ENCODE data around the gene ALOXE3. TPM values are rescaled to one million over a fixed set of nuclear protein-coding genes. Genes with fewer than 3 reads are reported as not detected.
A peak's percentile ranks its signal among the peaks of the same experiment; 100 is the strongest.

The ALOXE3 gene
- polyA plus RNA-seq, 6 donors from 2014 or later, result not detected

DNA sequence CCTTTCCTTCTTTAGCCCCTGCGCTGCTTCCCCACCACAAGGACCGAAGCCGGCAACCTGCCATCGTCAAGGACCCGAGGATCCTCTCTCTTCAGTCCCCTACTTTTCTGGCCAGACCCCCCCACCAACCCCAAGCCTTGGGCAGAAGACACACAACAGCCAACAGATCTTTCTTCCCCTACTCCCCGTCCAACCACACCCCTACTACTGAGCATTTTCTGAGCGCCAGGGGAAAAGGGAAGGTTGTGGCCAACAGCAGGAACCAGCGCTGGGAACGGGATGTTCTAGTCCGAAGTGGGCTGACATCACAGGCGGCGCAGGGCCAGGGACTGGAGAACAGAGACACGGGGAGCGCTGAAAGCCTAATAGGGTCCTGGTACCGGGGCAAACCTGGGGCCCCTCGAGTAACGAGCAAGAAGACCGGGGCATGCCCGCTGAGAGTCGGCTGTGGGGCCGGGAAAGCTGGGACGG is 33.4 kb upstream of the ALOXE3 start:
- Mint-ChIP-seq H3K4me3 (peak overlapping the region in 5 of 8 donors; percentile 91 to 96 (median 94)), H3K27ac (peak overlapping the region in 4 of 6 donors; percentile 97 to 100 (median 98)), H3K9me3 (no peaks in the 10 kb centered on the region), H3K36me3 (peaks cover 0 to 14% of the 10 kb centered on the region in 2 donors), H3K27me3 (no peaks in the 10 kb centered on the region), H3K4me1 (peaks cover 26 to 45% (median 31%) of the 10 kb centered on the region in 3 donors)
- peak in 1 of 2 donors; percentile 3 for ATAC-seq (ENCODE audit: low read depth in 2 of 2)
- DNase-seq, result no peak

DNA sequence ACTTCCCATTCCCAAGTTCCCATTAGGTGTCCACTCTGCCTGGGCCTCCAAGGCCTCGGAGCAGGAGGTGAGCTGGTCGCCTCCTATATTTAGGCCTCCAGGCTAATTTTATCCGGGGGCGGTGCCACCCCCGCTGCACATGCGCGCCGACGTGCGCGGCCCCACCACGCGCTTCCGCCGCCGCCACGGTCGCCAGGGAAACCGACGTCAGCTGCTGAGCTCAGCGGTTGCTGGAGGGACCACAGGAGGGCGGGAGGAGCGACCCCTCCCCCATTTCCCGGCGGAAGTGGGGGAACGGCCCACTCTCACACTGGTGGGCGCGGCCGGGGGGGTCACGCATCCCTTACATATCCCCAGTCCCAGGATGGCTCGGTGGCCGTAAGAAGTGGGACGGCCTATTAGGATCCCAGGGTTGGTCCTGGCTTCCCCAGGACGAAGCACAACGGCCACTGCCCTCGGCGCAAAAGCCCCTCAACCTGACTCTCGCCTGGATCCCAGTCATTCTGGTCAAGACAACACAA is 32.9 kb upstream of the ALOXE3 start:
- Mint-ChIP-seq H3K36me3 (peaks cover 0 to 19% of the 10 kb centered on the region in 2 donors), H3K9me3 (no peaks in the 10 kb centered on the region), H3K27me3 (no peaks in the 10 kb centered on the region), H3K4me3 (peak overlapping the region in 5 of 8 donors; percentile 91 to 96 (median 94)), H3K27ac (peak overlapping the region in 4 of 6 donors; percentile 97 to 100 (median 98)), H3K4me1 (peaks cover 30 to 45% (median 33%) of the 10 kb centered on the region in 3 donors)
- peak; percentile 57 to 62 for ATAC-seq (ENCODE audit: low read depth in 2 of 2)
- peak; percentile 94 for DNase-seq

DNA sequence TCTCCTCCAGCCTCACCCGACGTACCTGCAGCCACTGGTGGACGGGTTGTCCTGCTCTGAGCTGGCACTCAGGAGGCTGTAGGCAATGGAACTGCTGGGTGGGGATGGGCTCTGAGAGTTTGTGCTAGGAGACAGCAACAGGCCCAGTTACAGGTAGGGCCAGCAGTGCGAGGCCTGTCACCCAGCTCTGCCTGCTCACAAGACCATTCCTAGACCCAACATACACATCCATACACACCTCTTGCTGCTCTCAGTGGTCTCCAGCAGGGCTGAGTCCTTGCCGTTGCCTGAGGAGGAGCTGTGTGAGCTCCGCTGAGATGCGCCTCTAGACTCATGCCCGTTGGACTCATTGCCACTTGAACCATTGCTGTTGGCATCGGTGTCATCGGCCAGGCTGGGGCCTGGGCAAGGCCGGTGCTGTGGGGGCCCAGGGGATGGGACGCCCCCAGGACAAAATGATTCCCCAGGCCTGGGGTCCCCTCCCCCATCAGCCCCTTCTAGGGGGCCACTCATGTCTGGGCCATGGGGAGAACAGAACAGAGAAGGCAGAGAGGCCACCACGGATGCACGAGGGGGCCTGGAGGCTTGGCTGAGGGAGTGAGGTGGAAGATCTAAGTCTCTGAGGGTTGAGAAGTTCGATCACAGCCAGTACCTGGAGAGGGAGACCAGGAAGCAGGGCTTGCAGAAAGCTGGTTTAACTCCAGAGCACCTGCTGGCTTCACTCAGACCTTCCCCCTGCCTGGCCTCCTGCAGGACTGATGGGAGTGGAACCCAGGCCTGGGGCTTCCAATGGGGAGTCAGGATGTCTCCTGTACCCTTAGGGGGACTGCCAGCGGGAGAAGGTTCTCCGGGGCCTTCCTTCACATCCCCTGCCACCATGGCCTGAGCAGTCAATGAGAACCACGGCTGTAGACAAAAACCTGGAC is 32.1 kb upstream of the ALOXE3 start:
- Mint-ChIP-seq H3K4me1 (peaks cover 34 to 45% (median 37%) of the 10 kb centered on the region in 3 donors), H3K36me3 (peaks cover 0 to 24% of the 10 kb centered on the region in 2 donors), H3K4me3 (peak overlapping the region in 5 of 8 donors; percentile 44 to 96 (median 92)), H3K9me3 (no peaks in the 10 kb centered on the region), H3K27ac (peak overlapping the region in 4 of 6 donors; percentile 97 to 100 (median 98)), H3K27me3 (no peaks in the 10 kb centered on the region)
- no peak for DNase-seq
- no peak for ATAC-seq (ENCODE audit: low read depth in 2 of 2)

DNA sequence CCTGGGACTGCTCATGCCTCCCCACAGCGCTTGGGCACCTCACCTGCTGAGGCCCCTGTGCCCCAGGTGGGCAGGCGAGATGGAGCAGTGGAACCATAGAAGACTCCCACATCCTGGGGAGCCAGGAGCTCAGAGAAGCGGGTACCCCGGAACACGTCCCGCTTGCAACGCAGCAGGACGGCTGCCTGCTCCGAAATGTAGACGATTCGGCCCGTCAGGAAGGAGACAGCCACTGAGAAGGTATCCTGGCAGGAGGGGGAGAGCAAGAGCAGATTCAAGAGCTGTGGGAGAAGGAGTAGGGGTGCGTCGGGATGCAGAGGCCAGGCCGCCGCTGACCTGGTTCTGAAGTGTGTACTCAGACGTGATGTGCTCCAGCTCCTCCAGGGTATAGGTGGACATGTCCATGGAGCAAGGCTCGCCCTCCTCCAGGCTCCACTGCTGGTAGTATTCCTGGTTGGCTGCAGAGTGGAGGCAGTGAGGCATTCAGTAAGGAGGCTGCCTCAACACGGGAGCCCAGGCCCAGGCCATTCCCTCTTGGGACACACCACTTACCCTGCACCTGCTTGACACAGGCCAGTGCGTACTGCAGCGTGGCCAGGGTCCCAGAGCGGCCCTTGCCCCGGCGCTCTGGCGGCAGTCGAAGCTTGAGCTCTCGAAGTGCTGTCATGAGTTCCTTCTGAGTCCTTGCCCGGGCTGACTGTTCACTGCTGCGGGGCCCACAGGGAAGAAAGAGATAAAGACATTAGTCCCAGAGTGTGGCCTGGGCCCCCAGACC is 31.3 kb upstream of the ALOXE3 start:
- Mint-ChIP-seq H3K27me3 (no peaks in the 10 kb centered on the region), H3K4me3 (peak overlapping the region in 6 of 8 donors; percentile 42 to 96 (median 66)), H3K27ac (peak overlapping the region in 5 of 6 donors; percentile 56 to 100 (median 97)), H3K4me1 (peaks cover 34 to 45% (median 37%) of the 10 kb centered on the region in 3 donors), H3K36me3 (peaks cover 0 to 24% of the 10 kb centered on the region in 2 donors), H3K9me3 (no peaks in the 10 kb centered on the region)
- no peak for ATAC-seq (ENCODE audit: low read depth in 2 of 2)
- peak; percentile 12 for DNase-seq

DNA sequence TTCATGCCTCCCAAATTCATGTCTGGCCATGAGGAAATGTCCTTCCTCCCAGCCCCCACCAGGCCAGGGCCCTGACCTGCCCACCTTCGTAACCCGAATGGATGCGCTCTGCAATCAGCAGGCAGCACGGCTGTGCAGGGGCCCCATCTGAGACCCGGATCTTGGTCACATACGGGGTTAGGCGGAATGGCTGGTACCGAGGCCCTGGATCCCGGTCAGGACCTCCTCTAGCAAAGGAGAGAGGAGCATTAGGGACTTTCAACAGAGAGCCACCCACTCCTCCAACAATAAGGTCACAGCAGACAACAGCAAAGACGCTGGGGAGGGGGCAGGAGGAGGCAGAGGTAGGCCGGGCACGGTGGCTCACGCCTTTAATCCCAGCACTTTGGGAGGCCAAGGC is 30.2 kb upstream of the ALOXE3 start:
- peaks cover 0 to 24% of the 10 kb centered on the region in 2 donors for H3K36me3 Mint-ChIP-seq
- peak overlapping the region in 3 of 8 donors; percentile 15 to 38 (median 19) for H3K4me3 Mint-ChIP-seq
- peak; percentile 12 for DNase-seq
- peak overlapping the region in 5 of 6 donors; percentile 6 to 82 (median 61) for H3K27ac Mint-ChIP-seq
- H3K9me3 Mint-ChIP-seq, result no peaks in the 10 kb centered on the region
- H3K4me1 Mint-ChIP-seq, result peaks cover 37 to 42% (median 38%) of the 10 kb centered on the region in 3 donors
- no peaks in the 10 kb centered on the region for H3K27me3 Mint-ChIP-seq
- ATAC-seq (ENCODE audit: low read depth in 2 of 2), result no peak

DNA sequence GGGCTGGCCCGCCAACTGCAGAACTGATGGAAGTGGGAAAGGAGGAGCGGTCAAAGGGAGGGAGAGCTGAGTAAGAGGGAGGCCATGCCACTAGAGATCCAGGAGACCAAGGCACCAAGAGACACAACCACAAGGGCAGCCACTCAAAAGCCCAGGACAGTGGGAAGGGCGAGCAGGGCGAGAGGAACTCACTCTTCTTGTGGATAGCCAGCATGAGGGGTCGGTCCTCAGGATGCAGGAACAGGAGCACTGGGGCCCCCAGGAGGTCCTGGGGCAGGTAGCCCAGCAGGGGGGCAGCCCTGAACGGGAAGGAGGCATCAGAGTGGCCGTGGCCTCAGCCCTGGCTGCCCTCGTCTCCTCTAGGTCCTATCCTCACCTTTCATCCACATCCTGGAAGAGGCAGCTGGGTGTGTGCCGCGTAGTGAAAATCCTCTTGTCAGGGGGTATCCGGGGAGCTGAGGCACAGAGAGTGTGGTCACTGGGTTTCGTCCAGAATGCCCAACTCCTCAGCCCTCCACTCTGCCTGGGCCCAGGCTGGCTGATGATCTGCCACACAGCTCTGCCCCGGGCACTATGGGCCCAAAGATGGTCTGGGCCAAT is 29.6 kb upstream of the ALOXE3 start:
- no peak for ATAC-seq (ENCODE audit: low read depth in 2 of 2)
- no peak for DNase-seq
- Mint-ChIP-seq H3K4me1 (peaks cover 30 to 42% (median 38%) of the 10 kb centered on the region in 3 donors), H3K9me3 (no peaks in the 10 kb centered on the region), H3K36me3 (peaks cover 0 to 25% of the 10 kb centered on the region in 2 donors), H3K4me3 (peak overlapping the region in 3 of 8 donors; percentile 9 to 68 (median 38)), H3K27me3 (no peaks in the 10 kb centered on the region), H3K27ac (peak overlapping the region in 3 of 6 donors; percentile 47 to 91 (median 61))

DNA sequence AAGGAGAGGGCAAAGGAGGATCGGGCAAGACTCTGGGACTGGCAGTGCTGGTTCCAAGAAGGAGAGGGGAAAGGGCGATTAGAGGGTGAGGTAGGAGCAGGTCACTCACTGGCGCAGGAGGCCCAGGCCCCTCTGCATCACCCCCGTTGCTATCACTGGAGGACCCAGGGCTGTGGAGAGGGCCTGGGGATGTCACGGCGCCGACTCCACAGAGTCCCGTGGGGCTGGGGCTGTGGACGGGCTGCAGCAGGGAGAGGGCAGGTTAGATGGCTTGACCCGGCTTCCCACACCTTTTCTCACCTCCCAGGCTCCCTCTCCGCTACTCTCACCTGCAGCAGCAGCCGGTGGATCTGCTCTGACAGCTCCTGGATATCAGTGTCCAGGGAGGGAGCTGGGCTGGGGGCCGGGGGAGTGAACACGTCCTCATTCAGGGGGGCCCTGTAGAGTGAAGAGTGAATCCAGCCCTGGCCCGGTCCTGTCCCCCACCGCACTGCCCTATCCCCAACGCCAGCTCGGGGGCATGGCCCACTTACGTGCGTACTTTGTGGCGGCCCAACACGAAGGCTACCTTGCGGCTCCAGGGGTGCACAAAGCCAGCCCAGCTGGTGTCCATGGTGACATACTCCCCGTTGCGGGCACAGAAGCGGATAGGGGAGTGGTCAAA is 29.0 kb upstream of the ALOXE3 start:
- ATAC-seq (ENCODE audit: low read depth in 2 of 2), result no peak
- Mint-ChIP-seq H3K27me3 (no peaks in the 10 kb centered on the region), H3K9me3 (no peaks in the 10 kb centered on the region), H3K4me1 (peaks cover 24 to 42% (median 38%) of the 10 kb centered on the region in 3 donors), H3K4me3 (peak overlapping the region in 2 of 8 donors; percentile 54 to 68), H3K27ac (peak overlapping the region in 3 of 6 donors; percentile 47 to 91 (median 49)), H3K36me3 (peaks cover 0 to 25% of the 10 kb centered on the region in 2 donors)
- no peak for DNase-seq

DNA sequence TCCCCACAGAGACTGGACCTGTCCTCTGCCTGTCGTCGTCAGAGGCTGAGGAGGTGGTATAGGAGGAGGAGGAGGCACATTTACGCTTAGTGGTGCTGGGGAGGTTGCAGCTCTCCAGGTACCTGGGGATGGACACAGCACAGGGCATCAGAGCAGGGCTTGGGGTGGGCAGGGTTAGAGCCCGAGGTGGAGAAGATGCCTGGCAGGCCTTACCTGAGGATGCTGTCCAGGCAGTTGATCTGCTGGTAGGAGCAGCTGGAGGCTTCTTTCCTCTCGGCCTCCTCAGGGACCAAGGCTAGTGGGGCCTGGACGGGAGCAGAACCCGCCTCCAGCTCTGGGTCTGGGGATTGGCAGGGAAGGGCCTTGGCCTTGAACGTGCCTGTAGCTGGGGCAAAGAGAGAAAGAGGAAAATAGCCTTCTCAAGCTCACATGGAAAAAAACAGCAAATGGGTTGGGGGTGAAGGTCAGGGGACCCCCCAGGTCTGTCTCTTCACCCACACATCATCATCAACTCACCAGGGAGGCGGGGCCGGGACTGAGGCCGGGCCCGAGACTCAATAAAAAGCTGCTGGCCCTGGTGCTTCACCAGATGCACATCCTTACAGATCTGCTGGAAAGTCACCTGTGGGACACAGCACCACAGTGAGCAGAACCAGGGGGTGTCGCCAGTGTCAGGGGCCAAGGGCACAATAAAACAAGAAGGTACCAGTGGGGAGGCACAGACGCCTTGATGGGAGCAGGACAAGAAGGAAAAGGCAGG is 28.2 kb upstream of the ALOXE3 start:
- ATAC-seq (ENCODE audit: low read depth in 2 of 2) (no peak), DNase-seq (no peak)
- peaks cover 19 to 37% (median 33%) of the 10 kb centered on the region in 3 donors for H3K4me1 Mint-ChIP-seq
- no peaks in the 10 kb centered on the region for H3K9me3 Mint-ChIP-seq
- peak overlapping the region in 2 of 8 donors; percentile 21 to 54 for H3K4me3 Mint-ChIP-seq
- H3K27ac Mint-ChIP-seq, result peak overlapping the region in 3 of 6 donors; percentile 76 to 85 (median 80)
- no peaks in the 10 kb centered on the region for H3K27me3 Mint-ChIP-seq
- peaks cover 0 to 25% of the 10 kb centered on the region in 2 donors for H3K36me3 Mint-ChIP-seq

DNA sequence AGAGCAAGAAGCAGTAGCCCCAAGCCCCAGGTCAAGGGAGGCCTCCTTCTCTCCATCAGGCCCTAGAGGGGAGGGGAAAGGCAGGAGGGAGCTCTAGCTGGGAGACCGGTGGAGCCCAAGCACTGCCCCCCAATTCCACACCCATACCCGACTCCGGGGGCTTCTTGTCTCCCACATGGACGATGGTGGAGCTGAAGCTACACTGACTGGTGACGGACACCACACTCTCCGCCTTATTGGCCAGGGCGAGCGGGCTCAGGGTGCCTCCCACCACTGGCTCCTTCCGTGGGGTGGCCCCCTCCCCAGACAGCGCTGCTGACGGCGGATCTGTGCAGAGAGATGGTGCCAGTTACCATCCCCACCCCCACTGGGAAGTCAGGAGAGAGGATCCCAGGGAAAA is 27.5 kb upstream of the ALOXE3 start:
- ATAC-seq (ENCODE audit: low read depth in 2 of 2) (no peak), DNase-seq (no peak)
- H3K36me3 Mint-ChIP-seq, result peaks cover 0 to 25% of the 10 kb centered on the region in 2 donors
- H3K27ac Mint-ChIP-seq, result peak overlapping the region in 2 of 6 donors; percentile 70 to 76
- H3K27me3 Mint-ChIP-seq, result no peaks in the 10 kb centered on the region
- H3K4me3 Mint-ChIP-seq, result peak overlapping the region in 2 of 8 donors; percentile 43 to 44
- no peaks in the 10 kb centered on the region for H3K9me3 Mint-ChIP-seq
- H3K4me1 Mint-ChIP-seq, result peaks cover 13 to 30% (median 30%) of the 10 kb centered on the region in 3 donors

DNA sequence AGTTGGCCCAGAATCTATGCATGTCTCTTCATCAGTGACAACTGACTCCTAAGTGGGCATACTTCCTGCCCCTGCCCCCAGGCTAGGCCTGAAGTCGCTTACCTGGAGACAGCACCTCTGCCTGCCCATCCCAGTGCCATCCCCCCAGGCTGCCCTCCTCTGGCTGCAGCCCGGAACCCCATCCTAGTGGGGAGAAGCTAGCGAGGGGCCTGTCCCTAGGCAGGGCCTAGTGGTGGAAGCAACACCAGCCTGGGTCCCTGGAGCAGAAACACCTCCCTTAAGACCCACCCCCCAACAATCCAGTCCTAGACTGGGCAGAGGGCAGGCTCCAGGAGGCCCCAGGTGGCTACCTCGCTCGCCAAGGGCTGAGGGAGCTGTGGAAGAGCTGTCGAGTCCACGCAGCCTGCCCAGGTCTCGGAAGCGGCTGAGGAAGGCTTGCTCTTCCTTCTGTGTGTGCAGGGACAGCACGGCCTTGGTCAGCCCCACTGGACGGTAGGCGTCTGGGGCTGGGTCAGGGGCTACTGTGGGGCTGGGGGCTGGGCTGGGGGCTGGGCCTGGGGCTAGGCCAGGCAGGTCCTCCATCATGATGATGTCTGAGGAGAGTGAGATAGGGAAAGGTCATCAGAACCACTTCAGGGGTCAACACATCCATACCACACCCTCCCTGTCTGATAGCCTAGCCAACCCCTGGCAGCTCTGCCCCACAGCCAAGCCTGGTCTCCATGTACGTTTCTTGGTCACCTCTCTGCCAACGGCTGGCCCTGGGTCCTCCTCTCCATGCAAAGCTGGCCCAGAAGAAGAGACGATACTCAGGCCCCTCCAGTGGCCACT is 26.3 kb upstream of the ALOXE3 start:
- Mint-ChIP-seq H3K36me3 (peaks cover 0 to 25% of the 10 kb centered on the region in 2 donors), H3K27ac (peak overlapping the region in 1 of 6 donors; percentile 33), H3K4me3 (peak overlapping the region in 1 of 8 donors; percentile 47), H3K27me3 (no peaks in the 10 kb centered on the region), H3K4me1 (peaks cover 6 to 23% (median 19%) of the 10 kb centered on the region in 3 donors), H3K9me3 (no peaks in the 10 kb centered on the region)
- ATAC-seq (ENCODE audit: low read depth in 2 of 2), result peak in 1 of 2 donors; percentile 3
- peak; percentile 11 for DNase-seq
